ENCODE results near the gene NDUFS5.

- TF ChIP-seq POLR2A (IDR thresholded peaks at IDR 0.05; ENCODE audit: extremely low read depth, insufficient read length) (no peak), CTCF (IDR thresholded peaks at IDR 0.05; ENCODE audit: low read depth, low read length) (no peak), MAX (IDR thresholded peaks at IDR 0.05; ENCODE audit: low read depth, low read length) (no peak)
These were observed 54.7 kb downstream of the NDUFS5 start for GRCh38 chr1:39080831-39081270.

Data from NB4 (cell line).